HepG2 (cell line): ENCODE data around the gene JAKMIP3. TPM values are rescaled to one million over a fixed set of nuclear protein-coding genes. Genes with fewer than 3 reads are reported as not detected.

Source experiments
- ATAC-seq: fragments of 200-7000 bp; cut with Tn5 transposase; 3 replicates; pipeline ENCODE4 v1.9.1; 2020; ENCODE audit warnings: mild to moderate bottlenecking, moderate library complexity
- BruUV-seq: library from RNA; stranded (reverse); fragments of 400-500 nt; replicated peaks from 2 replicates; lab custom pipeline; 2021; lab: Mats Ljungman, UMichigan
- CTCF ChIA-PET: fragments of 300-600 bp; formaldehyde crosslinking; extraction: SDS; loops from one replicate; lab custom pipeline; 2021; ENCODE audit warnings: low total read pairs, inconsistent platforms, low intra/inter-chr PET ratio; lab: Yijun Ruan, JAX
- POLR2A ChIA-PET: fragments of 350-600 bp; sonication (Branson Sonifier 250); formaldehyde crosslinking; loops from one replicate; lab custom pipeline; 2020; ENCODE audit warnings: antibody characterized with exemption, inconsistent platforms; lab: Yijun Ruan, JAX
- DNase-seq: peaks from one replicate; pipeline ENCODE4 v3.0.0-alpha.2; 2015; ENCODE audit warnings: low spot score
- FAIRE-seq: peaks from 3 replicates; lab custom pipeline; 2011; peaks lifted over from hg19 to GRCh38; lab: Jason Lieb, UNC
- H2AFZ ChIP-seq: one replicate; pipeline ENCODE4 v1.6.1; 2011; ENCODE audit warnings: low read length, inconsistent platforms
- H3K27ac ChIP-seq: fragments of 300-600 bp; 3 replicates; pipeline ENCODE4 v1.8.0; 2011; ENCODE audit warnings: mixed run types, mild to moderate bottlenecking, mixed read lengths, low read length, inconsistent platforms; ENCODE audit not compliant: insufficient read depth; ENCODE audit errors: extremely low read length
- H3K27me3 ChIP-seq, 2 experiments: fragments of 200-600 bp in 1 of 2; 2 replicates in 1 of 2; 3 replicates in 1 of 2; pipeline versions ENCODE4 v1.6.0 to v1.8.0; 2011; ENCODE audit warnings: low read length in 2 of 2, mild to moderate bottlenecking in 2 of 2, moderate library complexity in 2 of 2, inconsistent platforms in 1 of 2; ENCODE audit not compliant: insufficient read depth in 2 of 2, control insufficient read depth in 1 of 2
- H3K36me3 ChIP-seq, 2 experiments: fragments of 200-600 bp in 1 of 2; replicated peaks in 1 of 2; 2 replicates in 1 of 2; 3 replicates in 1 of 2; pipeline versions ENCODE4 v1.5.1 to v1.8.0; 2011; ENCODE audit warnings: low read length in 2 of 2, inconsistent platforms in 1 of 2; ENCODE audit not compliant: insufficient read depth in 2 of 2, control insufficient read depth in 1 of 2
- H3K4me1 ChIP-seq: 2 replicates; pipeline ENCODE4 v1.5.1; 2012; ENCODE audit warnings: low read length, inconsistent platforms; ENCODE audit not compliant: insufficient read depth
- H3K4me2 ChIP-seq: 2 replicates; pipeline ENCODE4 v1.6.0; 2011; ENCODE audit warnings: low read depth, low read length, inconsistent platforms
- H3K4me3 ChIP-seq, 3 experiments: fragments of 200-600 bp in 1 of 3; sonication (generic), shearing (Covaris generic) in 1 of 3; replicated peaks in 1 of 3; 2 replicates each; pipeline ENCODE4 v1.5.1; 2011 to 2016; ENCODE audit warnings: low read length in 3 of 3, inconsistent platforms in 2 of 3, low read depth in 2 of 3, mild to moderate bottlenecking in 2 of 3, control low read depth in 1 of 3, mixed read lengths in 1 of 3; ENCODE audit not compliant: insufficient read depth in 1 of 3
- H3K79me2 ChIP-seq: one replicate; pipeline ENCODE4 v1.6.1; 2011; ENCODE audit warnings: low read length, inconsistent platforms; ENCODE audit not compliant: insufficient read depth
- H3K9ac ChIP-seq: 2 replicates; pipeline ENCODE4 v1.6.0; 2011; ENCODE audit warnings: mild to moderate bottlenecking, low read depth, low read length, inconsistent platforms; ENCODE audit not compliant: insufficient read depth
- H3K9me3 ChIP-seq: 2 replicates; pipeline ENCODE4 v1.5.1; 2012; ENCODE audit warnings: mild to moderate bottlenecking, low read length
- H4K20me1 ChIP-seq: 2 replicates; pipeline ENCODE4 v1.6.0; 2011; ENCODE audit warnings: inconsistent platforms, mild to moderate bottlenecking, low read length, moderate library complexity; ENCODE audit not compliant: insufficient read depth
- CBX1 ChIP-seq: IDR thresholded peaks from one replicate; pipeline ENCODE4 v1.6.1; 2016; ENCODE audit warnings: antibody characterized with exemption, low read depth
- ELF1 ChIP-seq: sonication (generic); formaldehyde crosslinking; IDR thresholded peaks from 2 replicates; pipeline ENCODE4 v1.4.0; 2020; ENCODE audit warnings: missing genetic modification reagents
- HMGA1 ChIP-seq: sonication (generic); formaldehyde crosslinking; conservative IDR thresholded peaks from 2 replicates; pipeline ENCODE4 v1.4.0; 2020; ENCODE audit warnings: missing genetic modification reagents
- KLF16 ChIP-seq, 2 experiments: sonication (generic) in 1 of 2; formaldehyde crosslinking in 1 of 2; IDR thresholded peaks; 2 replicates each; pipeline versions ENCODE4 v1.6.1 to v1.8.0; 2016 to 2023; ENCODE audit warnings: missing genetic modification reagents in 2 of 2, missing compliant biosample characterization in 1 of 2
- MIXL1 ChIP-seq: IDR thresholded peaks from 2 replicates; pipeline ENCODE4 v1.6.1; 2016
- NR0B2 ChIP-seq: sonication (generic); formaldehyde crosslinking; IDR thresholded peaks from 2 replicates; pipeline ENCODE4 v1.4.0; 2020; ENCODE audit warnings: mild to moderate bottlenecking, missing genetic modification reagents
- RARG ChIP-seq: sonication (generic); formaldehyde crosslinking; IDR thresholded peaks from 2 replicates; pipeline ENCODE4 v1.4.0; 2020; ENCODE audit warnings: low read depth, mild to moderate bottlenecking, missing genetic modification reagents
- XBP1 ChIP-seq: sonication (generic); formaldehyde crosslinking; IDR thresholded peaks from 2 replicates; pipeline ENCODE4 v1.5.0; 2020; ENCODE audit warnings: missing genetic modification reagents
- YEATS4 ChIP-seq: sonication (generic); formaldehyde crosslinking; IDR thresholded peaks from 2 replicates; pipeline ENCODE4 v1.4.0; 2020; ENCODE audit warnings: missing genetic modification reagents, borderline replicate concordance
- ZNF317 ChIP-seq: sonication (generic); formaldehyde crosslinking; IDR thresholded peaks from 2 replicates; pipeline ENCODE4 v1.5.0; 2020; ENCODE audit warnings: mild to moderate bottlenecking, missing genetic modification reagents
- WGBS: methylation state at CpG from one replicate; pipeline ENCODE4 v1.1.6; 2017; ENCODE audit warnings: low lambda C conversion rate; 5-methylcytosine and 5-hydroxymethylcytosine counted together
- in situ Hi-C: cut with HindIII; loops from 2 replicates; pipeline ENCODE4 v1.10.0; 2017; ENCODE audit warnings: low pct_unique_long_range_greater_than_20kb; ENCODE audit not compliant: extremely low pct_ligation_motif_present
- intact Hi-C: fragments of 100-400 bp; cut with micrococcal nuclease; formaldehyde crosslinking; loops from one replicate; pipeline ENCODE4 v1.10.0; 2022; ENCODE audit not compliant: unreplicated experiment
- polyA plus RNA-seq, 8 experiments: library from polyadenylated mRNA; depleted of rRNA in 3 of 8; stranded (reverse) in 7 of 8; unstranded in 1 of 8; fragments of >200 nt; fragmentation: Illumina TruSeq in 4 of 8; extraction: Trizol in 4 of 8; gene quantifications; 2 replicates each; pipeline versions ENCODE4 v1.2.1 to v1.2.3, GENCODE V29; 2011 to 2016; ENCODE audit warnings: low read depth in 4 of 8, missing spikeins in 1 of 8, mixed read lengths in 1 of 8; ENCODE audit not compliant: insufficient read depth in 1 of 8
- total RNA-seq, 5 experiments: library from RNA; depleted of rRNA; stranded (reverse); fragments of >200 nt; fragmentation: Illumina TruSeq; extraction: Trizol; gene quantifications; 2 replicates each; pipeline ENCODE4 v1.2.3, GENCODE V29; 2016; ENCODE audit warnings: low read depth in 1 of 5
- TF ChIP-seq, protein P1 (sequence below): IDR thresholded peaks from 2 replicates; pipeline ENCODE4 v1.6.1; 2016; ENCODE audit warnings: missing compliant biosample characterization, missing genetic modification reagents, borderline replicate concordance
- TF ChIP-seq, protein P2 (sequence below), 2 experiments: fragments of 450-650 bp in 1 of 2; sonication (generic) in 1 of 2; formaldehyde crosslinking in 1 of 2; IDR thresholded peaks; 2 replicates each; pipeline versions ENCODE4 v1.6.1 to v1.8.0; 2016 to 2022; ENCODE audit warnings: antibody characterized with exemption in 1 of 2, mild to moderate bottlenecking in 1 of 2, missing genetic modification reagents in 1 of 2

JAKMIP3 gene
- total and polyA plus RNA-seq, 2 of the 13 experiments (the other 11 are each of a cell fraction or from before 2014, with no cell fraction given) = 0.03 to 0.11 TPM

- Histone ChIP-seq H3K27me3 (peaks cover 0 to 28% of the 10 kb centered on the region in 2 experiments; a peak in 2 of 5 replicates), H2AFZ (no peak overlapping the region), H3K4me3 (no peak overlapping the region), H3K27ac (no peak overlapping the region), H3K4me2 (no peak overlapping the region), H3K9me3 (no peaks in the 10 kb centered on the region), H3K4me1 (peaks cover 13% of the 10 kb centered on the region), H3K9ac (no peak overlapping the region), H4K20me1 (no peaks in the 10 kb centered on the region), H3K79me2 (no peaks in the 10 kb centered on the region), H3K36me3 (no peaks in the 10 kb centered on the region)
- BruUV-seq = no TSS peak
- ATAC-seq (no peak), FAIRE-seq (no peak), DNase-seq (no peak)
- WGBS = 14% methylated on average over 7 of the region's 7 CpGs
- ChIA-PET CTCF (no interaction called here), POLR2A (no interaction called here)
- in situ Hi-C loops = no loop called here
- intact Hi-C loops = no loop called here
- no peak for TF ChIP-seq HMGA1
- no peak for TF ChIP-seq NR0B2
- TF ChIP-seq RARG = no peak
- TF ChIP-seq, protein P1, sequence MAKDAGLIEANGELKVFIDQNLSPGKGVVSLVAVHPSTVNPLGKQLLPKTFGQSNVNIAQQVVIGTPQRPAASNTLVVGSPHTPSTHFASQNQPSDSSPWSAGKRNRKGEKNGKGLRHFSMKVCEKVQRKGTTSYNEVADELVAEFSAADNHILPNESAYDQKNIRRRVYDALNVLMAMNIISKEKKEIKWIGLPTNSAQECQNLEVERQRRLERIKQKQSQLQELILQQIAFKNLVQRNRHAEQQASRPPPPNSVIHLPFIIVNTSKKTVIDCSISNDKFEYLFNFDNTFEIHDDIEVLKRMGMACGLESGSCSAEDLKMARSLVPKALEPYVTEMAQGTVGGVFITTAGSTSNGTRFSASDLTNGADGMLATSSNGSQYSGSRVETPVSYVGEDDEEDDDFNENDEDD (CRISPR knock-in tag) = no peak
- TF ChIP-seq YEATS4 (CRISPR knock-in tag) = no peak
- no peak for TF ChIP-seq ZNF317 (CRISPR knock-in tag)
- no peak for TF ChIP-seq CBX1
- TF ChIP-seq MIXL1 (CRISPR knock-in tag) = no peak
- TF ChIP-seq ELF1 = no peak
- TF ChIP-seq XBP1 (CRISPR knock-in tag) = no peak
- TF ChIP-seq, protein P2, sequence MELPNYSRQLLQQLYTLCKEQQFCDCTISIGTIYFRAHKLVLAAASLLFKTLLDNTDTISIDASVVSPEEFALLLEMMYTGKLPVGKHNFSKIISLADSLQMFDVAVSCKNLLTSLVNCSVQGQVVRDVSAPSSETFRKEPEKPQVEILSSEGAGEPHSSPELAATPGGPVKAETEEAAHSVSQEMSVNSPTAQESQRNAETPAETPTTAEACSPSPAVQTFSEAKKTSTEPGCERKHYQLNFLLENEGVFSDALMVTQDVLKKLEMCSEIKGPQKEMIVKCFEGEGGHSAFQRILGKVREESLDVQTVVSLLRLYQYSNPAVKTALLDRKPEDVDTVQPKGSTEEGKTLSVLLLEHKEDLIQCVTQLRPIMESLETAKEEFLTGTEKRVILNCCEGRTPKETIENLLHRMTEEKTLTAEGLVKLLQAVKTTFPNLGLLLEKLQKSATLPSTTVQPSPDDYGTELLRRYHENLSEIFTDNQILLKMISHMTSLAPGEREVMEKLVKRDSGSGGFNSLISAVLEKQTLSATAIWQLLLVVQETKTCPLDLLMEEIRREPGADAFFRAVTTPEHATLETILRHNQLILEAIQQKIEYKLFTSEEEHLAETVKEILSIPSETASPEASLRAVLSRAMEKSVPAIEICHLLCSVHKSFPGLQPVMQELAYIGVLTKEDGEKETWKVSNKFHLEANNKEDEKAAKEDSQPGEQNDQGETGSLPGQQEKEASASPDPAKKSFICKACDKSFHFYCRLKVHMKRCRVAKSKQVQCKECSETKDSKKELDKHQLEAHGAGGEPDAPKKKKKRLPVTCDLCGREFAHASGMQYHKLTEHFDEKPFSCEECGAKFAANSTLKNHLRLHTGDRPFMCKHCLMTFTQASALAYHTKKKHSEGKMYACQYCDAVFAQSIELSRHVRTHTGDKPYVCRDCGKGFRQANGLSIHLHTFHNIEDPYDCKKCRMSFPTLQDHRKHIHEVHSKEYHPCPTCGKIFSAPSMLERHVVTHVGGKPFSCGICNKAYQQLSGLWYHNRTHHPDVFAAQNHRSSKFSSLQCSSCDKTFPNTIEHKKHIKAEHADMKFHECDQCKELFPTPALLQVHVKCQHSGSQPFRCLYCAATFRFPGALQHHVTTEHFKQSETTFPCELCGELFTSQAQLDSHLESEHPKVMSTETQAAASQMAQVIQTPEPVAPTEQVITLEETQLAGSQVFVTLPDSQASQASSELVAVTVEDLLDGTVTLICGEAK (IDR thresholded peaks at IDR 0.05) = no peak
- TF ChIP-seq, protein P2 (CRISPR knock-in tag; IDR thresholded peaks at IDR 0.05) = no peak
- TF ChIP-seq KLF16 (CRISPR knock-in tag; IDR thresholded peaks at IDR 0.05) = no peak
Measured at GRCh38 chr10:132103116-132103910, 37.6 kb downstream of the JAKMIP3 start.
